ENCODE measurements around the gene CAV1. TPM values are rescaled to one million over a fixed set of nuclear protein-coding genes. Genes with fewer than 3 reads are reported as not detected.

CAV1 gene
- total RNA-seq, 2 donors from 2014 or later, result 194 to 210 TPM

DNA sequence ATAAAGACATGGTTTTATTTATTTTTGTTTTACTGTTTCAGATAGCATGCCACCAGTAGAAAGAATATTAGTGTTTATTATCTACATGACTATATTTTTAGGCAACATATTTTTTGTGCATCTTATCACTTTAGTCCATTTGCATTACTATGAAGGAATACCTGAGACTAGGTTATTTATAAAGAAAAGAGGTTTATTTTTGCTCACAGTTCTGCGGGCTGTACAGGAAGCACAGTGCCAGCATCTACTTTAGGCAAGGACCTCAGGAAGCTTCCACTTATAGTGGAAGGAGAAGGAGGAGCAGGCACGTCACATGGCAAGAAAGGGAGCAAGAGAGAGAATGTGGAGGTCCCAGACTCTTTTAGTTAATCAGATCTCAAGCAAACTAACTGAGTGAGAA, 19.6 kb upstream of the CAV1 start:
- no peaks in the 10 kb centered on the region for H3K27me3 ChIP-seq (replicated peaks; ENCODE audit: insufficient read depth)
- ATAC-seq (ENCODE audit: insufficient number of reproducible peaks, low FRiP score, low read depth) (no peak), DNase-seq (ENCODE audit: low spot score) (no peak)
- peaks cover 3% of the 10 kb centered on the region for H3K36me3 ChIP-seq
- peak overlapping the region; percentile 26 for H3K4me3 ChIP-seq
- peak overlapping the region in 1 of 2 donors; percentile 56 for H3K27ac ChIP-seq
- TF ChIP-seq, protein P1, sequence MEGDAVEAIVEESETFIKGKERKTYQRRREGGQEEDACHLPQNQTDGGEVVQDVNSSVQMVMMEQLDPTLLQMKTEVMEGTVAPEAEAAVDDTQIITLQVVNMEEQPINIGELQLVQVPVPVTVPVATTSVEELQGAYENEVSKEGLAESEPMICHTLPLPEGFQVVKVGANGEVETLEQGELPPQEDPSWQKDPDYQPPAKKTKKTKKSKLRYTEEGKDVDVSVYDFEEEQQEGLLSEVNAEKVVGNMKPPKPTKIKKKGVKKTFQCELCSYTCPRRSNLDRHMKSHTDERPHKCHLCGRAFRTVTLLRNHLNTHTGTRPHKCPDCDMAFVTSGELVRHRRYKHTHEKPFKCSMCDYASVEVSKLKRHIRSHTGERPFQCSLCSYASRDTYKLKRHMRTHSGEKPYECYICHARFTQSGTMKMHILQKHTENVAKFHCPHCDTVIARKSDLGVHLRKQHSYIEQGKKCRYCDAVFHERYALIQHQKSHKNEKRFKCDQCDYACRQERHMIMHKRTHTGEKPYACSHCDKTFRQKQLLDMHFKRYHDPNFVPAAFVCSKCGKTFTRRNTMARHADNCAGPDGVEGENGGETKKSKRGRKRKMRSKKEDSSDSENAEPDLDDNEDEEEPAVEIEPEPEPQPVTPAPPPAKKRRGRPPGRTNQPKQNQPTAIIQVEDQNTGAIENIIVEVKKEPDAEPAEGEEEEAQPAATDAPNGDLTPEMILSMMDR (IDR thresholded peaks at IDR 0.05), result no peak
- H3K9me3 ChIP-seq, result no peaks in the 10 kb centered on the region
- peaks cover 26 to 62% of the 10 kb centered on the region in 2 donors for H3K4me1 ChIP-seq (ENCODE audit: control insufficient read depth in 1 of 2, low read depth in 2 of 2)

- TF ChIP-seq, protein P1 (IDR thresholded peaks at IDR 0.05), result no peak
- ATAC-seq (ENCODE audit: insufficient number of reproducible peaks, low FRiP score, low read depth) (no peak), DNase-seq (ENCODE audit: low spot score) (no peak)
- H3K36me3 ChIP-seq, result peaks cover 3% of the 10 kb centered on the region
- H3K9me3 ChIP-seq, result no peaks in the 10 kb centered on the region
- H3K27me3 ChIP-seq (replicated peaks; ENCODE audit: insufficient read depth), result no peaks in the 10 kb centered on the region
- H3K4me3 ChIP-seq, result peak overlapping the region; percentile 26
- peak overlapping the region in 1 of 2 donors; percentile 56 for H3K27ac ChIP-seq
- peaks cover 29 to 68% of the 10 kb centered on the region in 2 donors for H3K4me1 ChIP-seq (ENCODE audit: control insufficient read depth in 1 of 2, low read depth in 2 of 2)
These were observed 19.0 kb upstream of the CAV1 start for GRCh38 chr7:116505823-116506222.

GRCh38 chr7:116509982-116510579, 14.8 kb upstream of the CAV1 start:
- no peak for ATAC-seq (ENCODE audit: insufficient number of reproducible peaks, low FRiP score, low read depth)
- TF ChIP-seq, protein P1 (IDR thresholded peaks at IDR 0.05), result no peak
- Histone ChIP-seq H3K9me3 (no peaks in the 10 kb centered on the region), H3K27me3 (replicated peaks; ENCODE audit: insufficient read depth) (no peaks in the 10 kb centered on the region), H3K36me3 (peaks cover 3% of the 10 kb centered on the region), H3K4me3 (no peak overlapping the region), H3K27ac (peak overlapping the region in 1 of 2 donors; percentile 45), H3K4me1 (ENCODE audit: control insufficient read depth in 1 of 2, low read depth in 2 of 2) (peaks cover 25 to 70% of the 10 kb centered on the region in 2 donors)
- DNase-seq (ENCODE audit: low spot score), result no peak

- no peak overlapping the region for H3K4me3 ChIP-seq
- H3K36me3 ChIP-seq, result peaks cover 3% of the 10 kb centered on the region
- TF ChIP-seq, protein P1 (IDR thresholded peaks at IDR 0.05), result no peak
- peak overlapping the region in 1 of 2 donors; percentile 45 for H3K27ac ChIP-seq
- H3K9me3 ChIP-seq, result no peaks in the 10 kb centered on the region
- no peak for DNase-seq (ENCODE audit: low spot score)
- no peaks in the 10 kb centered on the region for H3K27me3 ChIP-seq (replicated peaks; ENCODE audit: insufficient read depth)
- no peak for ATAC-seq (ENCODE audit: insufficient number of reproducible peaks, low FRiP score, low read depth)
- H3K4me1 ChIP-seq (ENCODE audit: control insufficient read depth in 1 of 2, low read depth in 2 of 2), result peaks cover 19 to 65% of the 10 kb centered on the region in 2 donors
These were observed 14.0 kb upstream of the CAV1 start for GRCh38 chr7:116510795-116511194.

DNA sequence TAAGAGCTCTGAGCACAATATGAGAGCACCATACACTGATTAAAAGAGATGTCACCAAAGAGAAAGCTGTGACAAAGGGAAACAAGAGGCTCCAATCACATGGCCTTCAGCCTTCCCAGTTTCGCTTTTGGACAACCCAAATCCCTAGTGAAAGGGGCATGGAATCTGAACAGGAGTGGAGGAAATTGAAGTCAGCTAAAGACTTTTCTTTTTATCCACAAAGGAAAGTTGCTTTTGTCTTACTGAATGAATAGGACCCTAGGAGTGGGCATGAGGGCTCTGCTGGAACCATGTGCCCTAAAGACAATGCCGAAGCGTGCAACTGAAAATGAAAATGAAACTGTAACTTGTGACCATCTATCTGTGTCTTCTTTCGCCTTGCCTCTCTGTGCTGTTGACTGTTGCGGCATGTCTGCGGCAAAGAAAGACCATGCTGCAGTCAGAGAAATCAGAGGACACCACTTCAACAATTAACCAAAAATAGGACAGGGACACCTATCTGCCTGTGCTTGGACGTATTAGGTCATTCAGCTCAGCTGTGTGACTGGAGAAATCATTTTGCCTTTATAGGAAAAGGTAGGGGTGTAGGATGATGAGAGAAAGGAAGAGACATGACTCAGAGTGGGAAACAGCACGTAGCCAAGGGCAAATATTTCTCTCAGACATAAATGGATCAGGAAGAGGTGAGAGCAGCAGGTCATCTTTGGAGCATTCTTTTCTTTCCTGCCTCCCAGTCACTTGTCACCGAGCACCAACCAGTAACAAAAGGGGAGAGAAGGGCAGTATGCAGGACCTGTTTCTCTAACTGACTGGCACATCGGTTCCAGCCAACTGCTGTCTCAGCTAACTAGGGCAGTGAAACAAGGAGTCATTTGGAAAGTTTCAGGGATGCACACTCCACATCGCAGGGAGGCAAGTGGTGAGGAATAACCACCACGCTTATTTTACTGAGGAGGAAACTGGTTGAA, 13.0 kb upstream of the CAV1 start:
- ATAC-seq (ENCODE audit: insufficient number of reproducible peaks, low FRiP score, low read depth) (peak; percentile 33), DNase-seq (ENCODE audit: low spot score) (no peak)
- peaks cover 13 to 55% of the 10 kb centered on the region in 2 donors for H3K4me1 ChIP-seq (ENCODE audit: control insufficient read depth in 1 of 2, low read depth in 2 of 2)
- H3K4me3 ChIP-seq, result peak overlapping the region; percentile 56
- peak overlapping the region; percentile 37 to 45 for H3K27ac ChIP-seq
- H3K27me3 ChIP-seq (replicated peaks; ENCODE audit: insufficient read depth), result no peaks in the 10 kb centered on the region
- TF ChIP-seq, protein P1 (IDR thresholded peaks at IDR 0.05), result no peak
- no peaks in the 10 kb centered on the region for H3K9me3 ChIP-seq
- H3K36me3 ChIP-seq, result peaks cover 3% of the 10 kb centered on the region

Measured in thoracic aorta (tissue), 2 donors.